OCI-LY7 (cell line): ENCODE data around the gene AIFM3. TPM values are rescaled to one million over a fixed set of nuclear protein-coding genes. Genes with fewer than 3 reads are reported as not detected.

Experiments used
- BruUV-seq: library from RNA; stranded (reverse); fragments of 400-500 nt; replicated peaks from 2 replicates; lab custom pipeline; 2021; lab: Mats Ljungman, UMichigan
- CTCF ChIA-PET: fragments of 300-600 bp; sonication (Branson Sonifier 250); formaldehyde crosslinking; loops from one replicate; lab custom pipeline; 2022; ENCODE audit warnings: antibody characterized with exemption; ENCODE audit not compliant: unreplicated experiment; lab: Charles Lee
- POLR2A ChIA-PET: fragments of 300-600 bp; sonication (Branson Sonifier 250); formaldehyde crosslinking; loops from one replicate; lab custom pipeline; 2022; ENCODE audit warnings: antibody characterized with exemption; lab: Charles Lee
- DNase-seq: peaks from one replicate; pipeline ENCODE4 v3.0.0-alpha.2; 2015; ENCODE audit warnings: low spot score
- H2AFZ ChIP-seq: fragments of 200-600 bp; sonication (generic), shearing (Covaris generic); 2 replicates; pipeline ENCODE4 v1.6.1; 2014; ENCODE audit warnings: mild to moderate bottlenecking, antibody characterized with exemption, low read length, moderate library complexity
- H3K27ac ChIP-seq: fragments of 200-600 bp; sonication (generic); 2 replicates; pipeline ENCODE4 v1.5.1; 2014; ENCODE audit warnings: mixed run types, low read depth, mild to moderate bottlenecking, moderate library complexity, low read length, inconsistent platforms; ENCODE audit not compliant: poor library complexity, severe bottlenecking
- H3K36me3 ChIP-seq: fragments of 200-600 bp; sonication (generic); 2 replicates; pipeline ENCODE4 v1.6.1; 2014; ENCODE audit warnings: mild to moderate bottlenecking, antibody characterized with exemption, low read length, moderate library complexity, mixed read lengths; ENCODE audit not compliant: insufficient read depth
- H3K4me1 ChIP-seq: fragments of 200-600 bp; sonication (generic); 2 replicates; pipeline ENCODE4 v1.5.1; 2014; ENCODE audit warnings: mild to moderate bottlenecking, low read length; ENCODE audit not compliant: insufficient read depth, poor library complexity, severe bottlenecking
- H3K4me2 ChIP-seq: fragments of 200-600 bp; sonication (generic); 2 replicates; pipeline ENCODE4 v1.6.1; 2014; ENCODE audit warnings: mild to moderate bottlenecking, low read length
- H3K4me3 ChIP-seq: fragments of 200-600 bp; sonication (generic); 2 replicates; pipeline ENCODE4 v1.5.1; 2014; ENCODE audit warnings: mild to moderate bottlenecking, low read depth, low read length; ENCODE audit not compliant: poor library complexity, severe bottlenecking
- H3K79me2 ChIP-seq: fragments of 200-600 bp; sonication (generic); 2 replicates; pipeline ENCODE4 v1.6.1; 2016; ENCODE audit warnings: low read depth, mild to moderate bottlenecking, low read length, moderate library complexity, mixed read lengths; ENCODE audit not compliant: insufficient read depth
- H3K9me2 ChIP-seq: fragments of 200-600 bp; sonication (generic); 2 replicates; pipeline ENCODE4 v1.6.1; 2016; ENCODE audit warnings: mild to moderate bottlenecking, low read length, mixed read lengths; ENCODE audit not compliant: insufficient read depth
- H3K9me3 ChIP-seq: fragments of 200-600 bp; sonication (generic); 2 replicates; pipeline ENCODE4 v1.6.1; 2014; ENCODE audit warnings: mild to moderate bottlenecking, mixed run types, low read length, mixed read lengths
- H4K20me1 ChIP-seq: fragments of 200-600 bp; sonication (generic); 2 replicates; pipeline ENCODE4 v1.6.1; 2014; ENCODE audit warnings: mild to moderate bottlenecking, antibody characterized with exemption, low read length, moderate library complexity, mixed read lengths; ENCODE audit not compliant: insufficient read depth
- EZH2phosphoT487 ChIP-seq: fragments of 200-600 bp; sonication (generic); IDR thresholded peaks from 2 replicates; pipeline ENCODE4 v1.6.1; 2018; ENCODE audit warnings: low read depth, borderline replicate concordance, mild to moderate bottlenecking, mixed run types, antibody characterized with exemption, low read length, moderate library complexity, mixed read lengths
- intact Hi-C: fragments of 100-400 bp; cut with micrococcal nuclease; formaldehyde crosslinking; loops from one replicate; pipeline ENCODE4 v1.10.0; 2022; ENCODE audit not compliant: unreplicated experiment
- total RNA-seq, 2 experiments: library from RNA; depleted of rRNA in 1 of 2; stranded (reverse); fragments of >200 nt in 1 of 2; shearing (Covaris generic) in 1 of 2; gene quantifications; 2 replicates each; pipeline ENCODE4 v1.2.3, GENCODE V29; 2014 to 2022
- TF ChIP-seq, protein P1 (sequence below): fragments of 200-600 bp; sonication (generic); conservative IDR thresholded peaks from 2 replicates; pipeline ENCODE4 v1.5.1; 2014; ENCODE audit warnings: mild to moderate bottlenecking, antibody characterized with exemption, low read length, moderate library complexity, mixed read lengths

The AIFM3 gene
- total RNA-seq, 2 experiments from 2014 or later: 0.47 TPM; not detected in 1

DNA sequence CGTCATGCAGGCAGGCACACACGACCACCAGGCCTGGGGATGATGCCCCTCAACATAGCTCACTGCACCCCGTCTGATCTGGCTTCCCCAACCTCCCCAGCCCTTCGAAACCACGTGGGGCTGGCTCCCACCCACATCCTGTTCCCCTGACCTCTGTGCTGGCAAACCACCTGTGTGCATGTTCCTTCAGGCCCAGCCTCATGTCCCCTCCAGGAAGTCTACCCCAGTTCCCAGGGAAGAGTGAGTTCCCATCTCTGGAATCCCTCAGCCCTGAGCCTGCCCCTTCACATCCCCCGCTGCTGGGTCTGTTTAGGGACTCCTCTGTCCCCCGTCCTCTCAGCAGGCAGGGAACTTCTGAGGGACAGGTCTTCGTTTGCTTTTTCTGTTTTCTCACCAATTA lies 58.2 kb downstream of the AIFM3 start:
- ChIA-PET POLR2A (interaction anchor here (0.7 kb wide), 1 partner anchor 158 kb away, joined by 4 read pairs; no protein-coding TSS in a partner anchor), CTCF (no interaction called here)
- no peaks in the 10 kb centered on the region for H3K36me3 ChIP-seq
- no peaks in the 10 kb centered on the region for H3K79me2 ChIP-seq
- intact Hi-C loops: loop anchor here (10.0 kb wide), 1 partner anchor 70 kb away; no protein-coding TSS in a partner anchor
- H2AFZ ChIP-seq: no peak overlapping the region
- no TSS peak for BruUV-seq
- H4K20me1 ChIP-seq: no peaks in the 10 kb centered on the region
- no peaks in the 10 kb centered on the region for H3K9me3 ChIP-seq
- no peak overlapping the region for H3K4me2 ChIP-seq
- TF ChIP-seq EZH2phosphoT487: no peak
- TF ChIP-seq, protein P1, sequence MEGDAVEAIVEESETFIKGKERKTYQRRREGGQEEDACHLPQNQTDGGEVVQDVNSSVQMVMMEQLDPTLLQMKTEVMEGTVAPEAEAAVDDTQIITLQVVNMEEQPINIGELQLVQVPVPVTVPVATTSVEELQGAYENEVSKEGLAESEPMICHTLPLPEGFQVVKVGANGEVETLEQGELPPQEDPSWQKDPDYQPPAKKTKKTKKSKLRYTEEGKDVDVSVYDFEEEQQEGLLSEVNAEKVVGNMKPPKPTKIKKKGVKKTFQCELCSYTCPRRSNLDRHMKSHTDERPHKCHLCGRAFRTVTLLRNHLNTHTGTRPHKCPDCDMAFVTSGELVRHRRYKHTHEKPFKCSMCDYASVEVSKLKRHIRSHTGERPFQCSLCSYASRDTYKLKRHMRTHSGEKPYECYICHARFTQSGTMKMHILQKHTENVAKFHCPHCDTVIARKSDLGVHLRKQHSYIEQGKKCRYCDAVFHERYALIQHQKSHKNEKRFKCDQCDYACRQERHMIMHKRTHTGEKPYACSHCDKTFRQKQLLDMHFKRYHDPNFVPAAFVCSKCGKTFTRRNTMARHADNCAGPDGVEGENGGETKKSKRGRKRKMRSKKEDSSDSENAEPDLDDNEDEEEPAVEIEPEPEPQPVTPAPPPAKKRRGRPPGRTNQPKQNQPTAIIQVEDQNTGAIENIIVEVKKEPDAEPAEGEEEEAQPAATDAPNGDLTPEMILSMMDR: no peak
- H3K27ac ChIP-seq: no peak overlapping the region
- H3K4me3 ChIP-seq: no peak overlapping the region
- DNase-seq: no peak
- peaks cover 4% of the 10 kb centered on the region for H3K4me1 ChIP-seq
- no peaks in the 10 kb centered on the region for H3K9me2 ChIP-seq

DNA sequence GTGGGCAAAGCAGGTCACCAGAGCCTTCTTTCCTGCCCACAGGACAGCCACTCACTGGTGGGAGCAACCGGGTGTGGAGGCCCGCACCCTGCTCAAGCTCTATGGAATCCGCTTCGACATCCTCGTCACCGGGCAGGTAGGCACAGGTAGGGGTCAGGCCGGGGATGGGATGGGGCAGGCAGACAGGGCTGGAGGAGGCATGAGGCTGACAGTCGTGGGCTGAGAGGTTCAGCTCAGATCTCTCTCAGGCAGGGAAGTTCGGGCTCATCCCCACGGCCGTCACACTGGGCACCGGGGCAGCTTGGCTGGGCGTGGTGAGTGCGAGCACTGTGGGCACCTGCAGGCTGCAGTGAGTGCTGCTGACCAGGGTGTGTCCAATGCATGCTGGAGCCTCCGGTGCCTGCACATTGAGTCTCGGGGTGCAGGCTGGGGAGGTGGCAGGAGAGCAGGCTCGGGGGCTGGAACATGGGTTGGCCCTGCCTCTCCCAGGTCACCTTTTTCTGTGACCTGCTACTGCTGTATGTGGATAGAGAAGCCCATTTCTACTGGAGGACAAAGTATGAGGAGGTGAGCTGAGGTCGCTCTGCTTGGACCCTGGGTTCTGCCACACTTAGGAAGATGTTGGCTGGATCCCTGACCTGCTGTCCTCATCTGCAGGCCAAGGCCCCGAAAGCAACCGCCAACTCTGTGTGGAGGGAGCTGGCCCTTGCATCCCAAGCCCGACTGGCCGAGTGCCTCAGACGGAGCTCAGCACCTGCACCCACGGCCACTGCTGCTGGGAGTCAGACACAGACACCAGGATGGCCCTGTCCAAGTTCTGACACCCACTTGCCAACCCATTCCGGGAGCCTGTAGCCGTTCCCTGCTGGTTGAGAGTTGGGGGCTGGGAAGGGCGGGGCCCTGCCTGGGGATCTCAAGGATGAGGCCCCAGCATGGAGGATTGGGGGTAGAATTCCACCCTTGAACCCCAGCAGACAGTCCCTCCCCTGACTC lies 59.0 kb downstream of the AIFM3 start:
- intact Hi-C loops: loop anchor here (10.0 kb wide), 1 partner anchor 69 kb away; no protein-coding TSS in a partner anchor
- DNase-seq: no peak
- POLR2A ChIA-PET: no interaction called here
- Histone ChIP-seq H3K27ac (no peak overlapping the region), H3K9me3 (no peaks in the 10 kb centered on the region), H3K79me2 (no peaks in the 10 kb centered on the region), H3K36me3 (no peaks in the 10 kb centered on the region), H3K9me2 (no peaks in the 10 kb centered on the region), H3K4me1 (peaks cover 4% of the 10 kb centered on the region), H2AFZ (no peak overlapping the region), H3K4me3 (no peak overlapping the region), H4K20me1 (no peaks in the 10 kb centered on the region), H3K4me2 (no peak overlapping the region)
- TF ChIP-seq, protein P1: no peak
- TF ChIP-seq EZH2phosphoT487: no peak
- BruUV-seq: no TSS peak
- CTCF ChIA-PET: no interaction called here
